ENCODE data around the gene CDHR5. TPM values are rescaled to one million over a fixed set of nuclear protein-coding genes. Genes with fewer than 3 reads are reported as not detected.

CDHR5 gene
- total and polyA plus RNA-seq, 2 donors = 0.05 TPM; not detected in 1

DNA sequence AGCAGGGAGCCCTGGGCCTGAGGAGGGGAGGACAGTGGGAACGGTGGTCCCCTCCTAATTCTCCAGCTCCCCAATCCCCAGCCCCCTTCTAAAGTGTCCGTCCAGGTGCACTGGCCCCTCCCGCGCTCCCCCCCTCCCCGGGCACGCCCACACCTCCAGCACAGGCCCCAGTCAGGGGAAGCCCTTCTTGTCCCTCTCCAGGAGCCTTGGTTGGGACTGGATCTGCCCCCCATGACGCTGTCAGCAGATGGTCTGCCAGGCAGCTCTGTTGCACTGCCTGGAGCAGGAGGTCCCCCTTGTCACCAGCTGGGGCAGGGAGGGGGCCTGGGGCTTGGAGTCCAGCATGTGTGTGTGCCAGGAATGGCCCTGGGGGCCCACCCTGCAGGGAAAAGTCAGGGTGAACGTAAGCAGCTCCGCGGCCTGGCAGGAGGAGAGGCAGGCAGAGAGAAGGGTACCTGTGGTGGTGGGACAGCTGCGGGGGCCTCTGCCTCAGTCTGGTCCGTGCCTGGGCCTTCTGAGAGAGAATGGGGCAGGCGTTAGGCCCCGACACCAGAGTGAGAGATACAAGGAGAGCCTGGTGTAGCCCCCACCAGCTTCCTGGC is 10.6 kb downstream of the CDHR5 start:
- DNase-seq (ENCODE audit: low read depth in 6 of 9, low spot score in 9 of 9) = no peak
- Histone ChIP-seq H3K4me3 (ENCODE audit: low read length in 2 of 2) (peak overlapping the region in 1 of 2 donors; percentile 13), H3K36me3 (ENCODE audit: control insufficient read depth in 2 of 2, insufficient read depth in 2 of 2, low read length in 1 of 2) (peaks cover 55 to 61% of the 10 kb centered on the region in 2 donors), H3K27ac (ENCODE audit: low read depth in 1 of 2, low read length in 1 of 2) (peak overlapping the region; percentile 51 to 68), H3K27me3 (ENCODE audit: control insufficient read depth in 2 of 2, insufficient read depth in 1 of 2, low read length in 1 of 2) (no peaks in the 10 kb centered on the region), H3K4me1 (ENCODE audit: control insufficient read depth in 2 of 2, insufficient read depth in 2 of 2, low read length in 2 of 2) (peaks cover 9 to 29% of the 10 kb centered on the region in 2 donors), H3K9me3 (ENCODE audit: control insufficient read depth in 2 of 2, insufficient read depth in 1 of 2, low read length in 1 of 2) (no peaks in the 10 kb centered on the region)
- 94% methylated on average over 14 of the region's 14 CpGs for WGBS

DNA sequence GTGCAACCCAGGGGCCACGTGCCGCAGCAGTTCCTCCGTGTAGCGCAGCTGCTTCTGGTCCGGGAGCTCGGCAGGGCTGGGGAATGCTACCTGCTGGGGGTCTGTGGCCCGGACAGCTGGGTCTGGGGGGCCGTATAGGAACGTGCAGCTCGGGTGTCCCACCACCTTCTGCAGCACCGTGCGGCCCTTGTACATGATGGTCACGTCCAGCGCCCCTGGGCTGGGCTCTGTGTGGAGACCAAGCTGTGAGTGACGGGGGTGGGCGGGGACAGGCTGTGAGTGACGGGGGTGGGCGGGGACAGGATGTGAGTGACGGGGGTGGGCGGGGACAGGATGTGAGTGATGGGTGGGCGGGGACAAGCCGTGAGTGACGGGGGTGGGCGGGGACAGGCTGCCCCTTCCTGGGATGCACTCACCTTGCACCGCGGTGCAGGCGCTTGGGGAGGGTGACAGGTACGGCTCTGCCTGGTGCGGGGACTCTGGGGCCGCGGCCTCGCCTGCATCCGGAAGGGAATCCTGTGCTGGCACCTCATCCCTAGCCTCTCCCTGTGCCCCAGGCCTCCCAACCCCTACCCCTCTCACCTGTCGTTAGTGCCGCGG is 11.3 kb downstream of the CDHR5 start:
- peak in 6 of 9 donors; percentile 37 to 68 (median 62) for DNase-seq (ENCODE audit: low read depth in 6 of 9, low spot score in 9 of 9)
- H3K4me1 ChIP-seq (ENCODE audit: control insufficient read depth in 2 of 2, insufficient read depth in 2 of 2, low read length in 2 of 2) = peaks cover 9 to 29% of the 10 kb centered on the region in 2 donors
- peak overlapping the region; percentile 47 to 68 for H3K27ac ChIP-seq (ENCODE audit: low read depth in 1 of 2, low read length in 1 of 2)
- H3K4me3 ChIP-seq (ENCODE audit: low read length in 2 of 2) = no peak overlapping the region
- no peaks in the 10 kb centered on the region for H3K27me3 ChIP-seq (ENCODE audit: control insufficient read depth in 2 of 2, insufficient read depth in 1 of 2, low read length in 1 of 2)
- no peaks in the 10 kb centered on the region for H3K9me3 ChIP-seq (ENCODE audit: control insufficient read depth in 2 of 2, insufficient read depth in 1 of 2, low read length in 1 of 2)
- H3K36me3 ChIP-seq (ENCODE audit: control insufficient read depth in 2 of 2, insufficient read depth in 2 of 2, low read length in 1 of 2) = peaks cover 61 to 67% of the 10 kb centered on the region in 2 donors
- 84% methylated on average over 36 of the region's 36 CpGs for WGBS

DNA sequence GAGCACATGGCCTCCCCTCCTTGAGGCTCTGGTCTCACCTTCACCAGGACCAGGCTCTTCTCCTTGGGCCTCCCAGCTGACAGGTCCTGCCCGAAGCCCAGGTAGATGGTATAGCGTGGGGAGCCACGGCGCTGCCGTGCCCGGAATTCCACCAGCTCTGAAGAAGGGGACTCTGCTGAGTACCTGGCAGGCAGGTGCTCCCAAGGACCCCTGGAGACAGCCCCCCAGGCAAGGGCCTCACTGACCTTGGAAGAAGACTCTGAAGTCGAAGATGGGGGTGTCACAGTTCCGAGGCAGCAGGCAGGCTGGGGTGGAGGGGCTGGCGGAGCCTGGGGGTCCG is 11.8 kb downstream of the CDHR5 start:
- Histone ChIP-seq H3K4me1 (ENCODE audit: control insufficient read depth in 2 of 2, insufficient read depth in 2 of 2, low read length in 2 of 2) (peaks cover 9 to 29% of the 10 kb centered on the region in 2 donors), H3K27me3 (ENCODE audit: control insufficient read depth in 2 of 2, insufficient read depth in 1 of 2, low read length in 1 of 2) (no peaks in the 10 kb centered on the region), H3K9me3 (ENCODE audit: control insufficient read depth in 2 of 2, insufficient read depth in 1 of 2, low read length in 1 of 2) (no peaks in the 10 kb centered on the region), H3K4me3 (ENCODE audit: low read length in 2 of 2) (no peak overlapping the region), H3K36me3 (ENCODE audit: control insufficient read depth in 2 of 2, insufficient read depth in 2 of 2, low read length in 1 of 2) (peaks cover 64 to 68% of the 10 kb centered on the region in 2 donors), H3K27ac (ENCODE audit: low read depth in 1 of 2, low read length in 1 of 2) (peak overlapping the region in 1 of 2 donors; percentile 47)
- no peak for DNase-seq (ENCODE audit: low read depth in 6 of 9, low spot score in 9 of 9)
- WGBS = 98% methylated on average over 10 of the region's 10 CpGs

DNA sequence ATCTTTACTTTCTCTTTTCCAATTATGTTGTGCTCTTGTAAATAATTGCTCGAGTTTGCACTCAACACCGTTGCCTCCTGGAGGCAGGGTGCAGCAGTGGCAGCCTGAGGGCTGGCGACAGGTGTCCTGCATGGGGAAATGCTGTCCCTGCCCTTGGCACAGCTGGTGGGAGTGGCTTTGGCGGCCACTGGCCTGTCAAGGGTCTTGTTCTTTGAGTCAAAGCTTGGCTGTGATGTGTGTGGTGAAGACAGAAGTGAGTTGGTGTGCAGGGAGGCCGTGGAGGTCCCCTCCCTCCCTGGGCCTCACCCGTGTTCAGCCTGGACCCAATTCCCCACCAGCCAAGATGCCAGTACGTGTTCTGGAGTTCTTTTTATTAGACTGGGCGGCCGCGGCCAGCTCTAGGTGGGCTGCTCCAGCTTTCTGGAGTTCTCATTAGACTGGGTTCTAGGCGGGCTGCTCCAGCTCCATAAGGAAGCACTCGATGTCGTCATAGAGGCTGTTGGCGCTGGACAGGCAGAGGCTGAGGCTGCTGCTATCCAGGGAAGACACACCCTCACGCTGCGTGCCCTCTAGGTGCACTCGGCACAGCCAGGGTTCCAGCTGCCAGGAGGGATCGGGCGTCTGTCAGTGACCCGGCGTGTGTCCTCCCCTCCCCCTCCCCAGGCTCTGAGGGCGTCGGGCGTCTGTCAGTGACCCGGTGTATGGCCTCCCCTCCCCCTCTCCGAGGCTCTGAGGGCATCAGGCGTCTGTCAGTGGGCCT is 12.4 kb downstream of the CDHR5 start:
- Histone ChIP-seq H3K36me3 (ENCODE audit: control insufficient read depth in 2 of 2, insufficient read depth in 2 of 2, low read length in 1 of 2) (peaks cover 68 to 69% of the 10 kb centered on the region in 2 donors), H3K27me3 (ENCODE audit: control insufficient read depth in 2 of 2, insufficient read depth in 1 of 2, low read length in 1 of 2) (no peaks in the 10 kb centered on the region), H3K4me1 (ENCODE audit: control insufficient read depth in 2 of 2, insufficient read depth in 2 of 2, low read length in 2 of 2) (peaks cover 9 to 29% of the 10 kb centered on the region in 2 donors), H3K4me3 (ENCODE audit: low read length in 2 of 2) (no peak overlapping the region), H3K9me3 (ENCODE audit: control insufficient read depth in 2 of 2, insufficient read depth in 1 of 2, low read length in 1 of 2) (no peaks in the 10 kb centered on the region), H3K27ac (ENCODE audit: low read depth in 1 of 2, low read length in 1 of 2) (no peak overlapping the region)
- WGBS = 91% methylated on average over 27 of the region's 27 CpGs
- peak in 1 of 9 donors; percentile 14 for DNase-seq (ENCODE audit: low read depth in 6 of 9, low spot score in 9 of 9)

DNA sequence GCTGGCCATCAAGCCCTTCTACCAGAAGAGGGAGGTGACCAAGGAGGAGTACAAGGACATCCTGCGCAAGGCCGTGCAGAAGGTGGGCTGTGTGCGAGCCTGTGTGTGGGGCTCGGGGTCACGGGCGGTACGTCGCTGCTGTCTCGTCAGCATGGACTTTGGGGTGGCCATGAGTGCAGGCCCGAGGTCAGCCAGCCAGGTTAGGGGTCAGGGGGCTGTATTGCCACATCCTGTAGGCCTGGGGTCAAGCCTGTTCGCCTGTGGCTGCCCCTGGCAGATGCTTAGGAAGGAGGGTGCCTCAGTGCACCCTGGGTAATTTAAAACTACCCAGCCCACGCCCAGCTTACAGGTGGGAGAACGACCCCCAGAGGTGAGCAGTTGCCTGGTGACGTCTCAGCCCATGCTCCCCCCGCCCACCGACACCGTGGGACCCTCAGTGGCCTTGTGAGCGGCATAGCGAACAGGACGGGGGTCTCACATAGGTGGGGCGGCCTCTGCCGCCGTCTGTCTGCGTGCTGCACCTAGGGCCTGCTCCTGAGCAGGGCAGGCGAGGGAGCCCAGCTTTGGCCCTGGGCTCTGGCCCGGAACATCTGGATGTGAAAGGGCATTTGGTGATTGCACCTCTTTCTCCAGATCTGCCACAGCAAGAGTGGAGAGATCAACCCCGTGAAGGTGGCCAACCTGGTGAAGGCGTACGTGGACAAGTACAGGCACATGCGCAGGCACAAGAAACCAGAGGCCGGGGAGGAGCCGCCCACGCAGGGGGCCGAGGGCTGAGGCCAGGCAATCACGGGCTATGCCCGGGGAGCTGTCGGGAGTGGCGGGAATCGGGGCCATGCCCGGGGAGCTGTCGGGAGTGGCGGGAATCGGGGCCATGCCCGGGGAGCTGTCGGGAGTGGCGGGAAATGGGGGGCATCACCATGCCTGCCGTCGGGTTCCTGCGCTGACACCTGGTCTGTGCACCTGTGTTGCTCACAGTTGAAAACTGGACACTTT is 13.5 kb downstream of the CDHR5 start:
- Histone ChIP-seq H3K27ac (ENCODE audit: low read depth in 1 of 2, low read length in 1 of 2) (peak overlapping the region in 1 of 2 donors; percentile 31), H3K27me3 (ENCODE audit: control insufficient read depth in 2 of 2, insufficient read depth in 1 of 2, low read length in 1 of 2) (no peaks in the 10 kb centered on the region), H3K9me3 (ENCODE audit: control insufficient read depth in 2 of 2, insufficient read depth in 1 of 2, low read length in 1 of 2) (no peaks in the 10 kb centered on the region), H3K4me3 (ENCODE audit: low read length in 2 of 2) (no peak overlapping the region), H3K36me3 (ENCODE audit: control insufficient read depth in 2 of 2, insufficient read depth in 2 of 2, low read length in 1 of 2) (peaks cover 79% of the 10 kb centered on the region in 2 donors), H3K4me1 (ENCODE audit: control insufficient read depth in 2 of 2, insufficient read depth in 2 of 2, low read length in 2 of 2) (peaks cover 9 to 24% of the 10 kb centered on the region in 2 donors)
- no peak for DNase-seq (ENCODE audit: low read depth in 6 of 9, low spot score in 9 of 9)
- WGBS = 95% methylated on average over 49 of the region's 49 CpGs

DNA sequence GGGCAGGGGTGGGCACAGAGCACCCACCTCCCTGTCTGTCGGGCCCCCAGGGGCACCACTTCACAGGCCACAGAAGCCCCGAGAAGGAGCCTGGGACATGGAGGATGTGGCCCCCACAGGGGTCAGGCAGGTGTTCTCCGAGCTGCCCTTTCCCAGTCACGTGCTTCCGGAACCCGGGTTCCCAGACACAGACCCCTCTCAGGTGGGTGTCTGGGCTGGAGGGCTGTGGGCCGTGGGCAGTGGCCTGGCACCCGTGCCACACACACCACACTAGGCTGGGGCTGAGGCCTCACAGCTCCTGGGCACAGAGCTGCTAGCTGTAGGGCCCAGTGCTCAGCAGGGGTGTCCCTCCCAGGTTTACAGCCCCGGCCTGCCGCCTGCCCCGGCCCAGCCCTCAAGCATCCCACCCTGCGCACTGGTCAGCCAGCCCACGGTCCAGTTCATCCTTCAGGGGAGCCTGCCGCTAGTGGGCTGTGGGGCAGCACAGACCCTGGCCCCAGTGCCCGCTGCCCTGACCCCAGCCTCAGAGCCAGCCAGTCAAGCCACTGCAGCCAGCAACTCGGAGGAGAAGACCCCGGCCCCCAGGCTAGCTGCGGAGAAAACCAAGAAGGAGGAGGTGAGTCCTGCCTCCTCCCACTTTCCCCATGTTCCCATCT is 14.5 kb downstream of the CDHR5 start:
- Histone ChIP-seq H3K27me3 (ENCODE audit: control insufficient read depth in 2 of 2, insufficient read depth in 1 of 2, low read length in 1 of 2) (no peaks in the 10 kb centered on the region), H3K27ac (ENCODE audit: low read depth in 1 of 2, low read length in 1 of 2) (no peak overlapping the region), H3K36me3 (ENCODE audit: control insufficient read depth in 2 of 2, insufficient read depth in 2 of 2, low read length in 1 of 2) (peaks cover 89 to 90% of the 10 kb centered on the region in 2 donors), H3K4me1 (ENCODE audit: control insufficient read depth in 2 of 2, insufficient read depth in 2 of 2, low read length in 2 of 2) (peaks cover 6 to 16% of the 10 kb centered on the region in 2 donors), H3K4me3 (ENCODE audit: low read length in 2 of 2) (no peak overlapping the region), H3K9me3 (ENCODE audit: control insufficient read depth in 2 of 2, insufficient read depth in 1 of 2, low read length in 1 of 2) (no peaks in the 10 kb centered on the region)
- DNase-seq (ENCODE audit: low read depth in 6 of 9, low spot score in 9 of 9) = no peak
- WGBS = over 99% methylated on average over 18 of the region's 18 CpGs

DNA sequence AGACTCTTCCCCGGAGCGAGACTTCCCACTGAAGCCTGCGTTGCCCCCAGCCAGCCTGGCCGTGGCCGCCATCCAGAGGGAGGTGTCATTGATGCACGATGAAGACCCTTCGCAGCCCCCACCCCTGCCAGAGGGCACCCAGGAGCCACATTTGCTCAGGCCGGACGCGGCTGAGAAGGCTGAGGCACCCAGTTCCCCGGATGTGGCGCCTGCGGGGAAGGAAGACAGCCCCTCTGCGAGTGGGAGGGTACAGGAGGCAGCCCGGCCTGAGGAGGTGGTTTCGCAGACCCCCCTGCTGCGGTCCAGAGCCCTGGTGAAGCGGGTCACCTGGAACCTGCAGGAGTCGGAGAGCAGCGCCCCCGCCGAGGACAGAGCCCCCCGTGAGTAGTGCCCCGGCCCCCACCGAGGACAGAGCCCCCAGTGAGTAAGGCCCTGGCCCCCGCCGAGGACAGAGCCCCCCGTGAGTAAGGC is 15.4 kb downstream of the CDHR5 start:
- Histone ChIP-seq H3K36me3 (ENCODE audit: control insufficient read depth in 2 of 2, insufficient read depth in 2 of 2, low read length in 1 of 2) (peaks cover 94 to 95% of the 10 kb centered on the region in 2 donors), H3K4me1 (ENCODE audit: control insufficient read depth in 2 of 2, insufficient read depth in 2 of 2, low read length in 2 of 2) (peaks cover 0 to 8% of the 10 kb centered on the region in 2 donors), H3K4me3 (ENCODE audit: low read length in 2 of 2) (no peak overlapping the region), H3K27ac (ENCODE audit: low read depth in 1 of 2, low read length in 1 of 2) (no peak overlapping the region), H3K9me3 (ENCODE audit: control insufficient read depth in 2 of 2, insufficient read depth in 1 of 2, low read length in 1 of 2) (no peaks in the 10 kb centered on the region), H3K27me3 (ENCODE audit: control insufficient read depth in 2 of 2, insufficient read depth in 1 of 2, low read length in 1 of 2) (no peaks in the 10 kb centered on the region)
- no peak for DNase-seq (ENCODE audit: low read depth in 6 of 9, low spot score in 9 of 9)
- WGBS = 97% methylated on average over 28 of the region's 28 CpGs

DNA sequence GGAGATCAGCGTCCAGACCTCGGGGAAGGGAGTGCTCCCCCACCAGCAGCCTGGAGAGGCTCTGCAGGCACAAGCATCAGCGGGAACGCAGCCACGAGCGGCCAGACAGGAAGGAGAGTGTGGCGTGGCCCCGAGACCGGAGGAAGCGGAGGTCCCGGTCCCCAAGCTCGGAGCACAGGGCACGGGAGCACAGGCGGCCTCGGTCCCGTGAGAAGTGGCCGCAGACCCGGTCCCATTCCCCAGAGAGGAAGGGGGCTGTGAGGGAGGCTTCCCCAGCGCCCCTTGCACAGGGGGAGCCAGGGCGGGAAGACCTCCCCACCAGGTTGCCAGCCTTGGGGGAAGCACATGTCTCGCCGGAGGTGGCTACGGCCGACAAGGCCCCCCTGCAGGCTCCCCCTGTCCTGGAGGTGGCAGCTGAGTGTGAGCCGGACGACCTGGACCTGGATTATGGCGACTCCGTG is 15.9 kb downstream of the CDHR5 start:
- H3K27me3 ChIP-seq (ENCODE audit: control insufficient read depth in 2 of 2, insufficient read depth in 1 of 2, low read length in 1 of 2) = no peaks in the 10 kb centered on the region
- H3K4me1 ChIP-seq (ENCODE audit: control insufficient read depth in 2 of 2, insufficient read depth in 2 of 2, low read length in 2 of 2) = peaks cover 0 to 3% of the 10 kb centered on the region in 2 donors
- H3K36me3 ChIP-seq (ENCODE audit: control insufficient read depth in 2 of 2, insufficient read depth in 2 of 2, low read length in 1 of 2) = peaks cover 95 to 96% of the 10 kb centered on the region in 2 donors
- no peaks in the 10 kb centered on the region for H3K9me3 ChIP-seq (ENCODE audit: control insufficient read depth in 2 of 2, insufficient read depth in 1 of 2, low read length in 1 of 2)
- 95% methylated on average over 28 of the region's 28 CpGs for WGBS
- H3K27ac ChIP-seq (ENCODE audit: low read depth in 1 of 2, low read length in 1 of 2) = no peak overlapping the region
- no peak overlapping the region for H3K4me3 ChIP-seq (ENCODE audit: low read length in 2 of 2)
- no peak for DNase-seq (ENCODE audit: low read depth in 6 of 9, low spot score in 9 of 9)
